NCI-H1092 treated with DMSO at 0.1 percent for 48 hours (cell line): Measurements from ENCODE around the gene RSPH1.

ENCODE experiments used
- DNase-seq: peaks from one replicate; lab custom pipeline; 2025; lab: John Stamatoyannopoulos, UW

RSPH1 gene

DNA sequence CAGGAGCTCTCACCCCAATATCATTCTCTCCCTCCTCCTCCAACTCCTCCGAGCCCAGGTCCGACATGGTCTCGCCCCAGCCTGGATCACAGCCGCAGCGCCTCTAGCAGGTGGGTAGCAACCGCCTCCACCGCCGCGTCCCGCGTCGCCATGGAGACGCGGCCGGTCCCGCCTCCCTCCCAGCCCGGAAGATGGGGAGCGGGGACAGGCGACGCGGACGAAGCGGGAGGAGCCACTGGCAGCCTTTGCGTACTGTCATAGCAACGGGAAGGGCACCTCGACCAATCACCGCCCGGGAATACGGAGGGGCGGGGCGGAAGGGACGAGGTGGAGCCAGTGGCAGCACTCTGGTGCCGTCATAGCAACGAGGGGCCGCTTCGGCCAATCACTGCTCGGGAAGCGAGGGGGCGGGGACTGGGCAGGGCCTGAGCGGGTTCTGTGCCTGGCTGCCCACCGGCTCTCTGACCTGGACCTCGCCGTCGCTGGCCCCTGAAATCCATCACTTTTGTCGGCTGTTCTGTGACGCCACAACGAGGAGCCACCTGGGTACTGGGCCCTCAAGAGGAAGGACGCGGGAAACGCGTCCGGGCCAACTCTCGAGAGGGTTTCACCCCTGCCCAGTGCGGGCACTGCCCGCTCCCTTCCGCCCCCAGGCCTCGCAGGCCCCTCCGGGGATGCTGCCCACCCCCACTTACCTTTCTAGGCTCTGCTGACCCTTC, at the start of gene RSPH1:
Gene RSPH1, minus strand, starts transcription at position 105 of the 719 bp plus-strand sequence. Its CDS starts 38 bp downstream, at position 67.
- DNase-seq, result peak; percentile 100

DNA sequence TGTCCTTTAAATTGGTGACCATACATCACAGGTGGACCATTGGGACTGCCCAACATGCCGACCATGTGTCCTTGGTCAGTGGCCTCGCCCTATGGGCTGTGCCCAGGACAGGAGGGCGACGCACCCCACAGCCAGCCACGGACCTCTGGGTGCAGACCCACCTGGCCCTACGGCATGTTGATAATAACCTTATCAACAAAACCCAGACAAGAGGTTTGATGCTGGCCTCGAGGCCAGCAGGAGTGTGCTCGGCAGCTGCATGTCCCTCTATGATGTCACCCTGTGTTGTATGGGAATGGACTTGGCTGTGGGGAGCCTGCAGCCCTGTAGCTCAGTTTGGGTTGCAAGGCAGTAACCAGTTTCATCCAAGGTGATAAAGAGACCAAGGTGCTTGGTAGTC, 49.7 kb upstream of the RSPH1 start:
- no peak for DNase-seq

DNA sequence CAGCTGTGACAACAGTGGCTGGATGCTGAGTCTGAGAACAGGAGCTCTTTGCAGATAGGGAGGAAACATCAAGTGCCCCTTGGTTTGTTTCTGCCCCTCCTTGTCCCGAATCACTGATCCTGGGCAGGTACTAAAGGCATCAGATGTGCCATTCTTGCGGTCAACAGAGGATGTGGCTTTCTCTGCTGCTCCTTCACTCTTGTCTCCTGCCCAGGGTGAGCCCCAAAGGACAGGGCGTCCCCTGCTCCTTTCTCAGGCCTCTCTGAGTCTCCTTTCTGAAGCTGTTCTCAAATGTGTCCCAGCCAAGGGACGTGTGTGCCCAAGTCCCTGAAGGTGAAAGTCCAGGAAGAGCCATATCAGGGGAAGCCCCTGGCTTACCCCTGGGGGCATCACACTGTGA, 49.3 kb upstream of the RSPH1 start:
- no peak for DNase-seq

DNA sequence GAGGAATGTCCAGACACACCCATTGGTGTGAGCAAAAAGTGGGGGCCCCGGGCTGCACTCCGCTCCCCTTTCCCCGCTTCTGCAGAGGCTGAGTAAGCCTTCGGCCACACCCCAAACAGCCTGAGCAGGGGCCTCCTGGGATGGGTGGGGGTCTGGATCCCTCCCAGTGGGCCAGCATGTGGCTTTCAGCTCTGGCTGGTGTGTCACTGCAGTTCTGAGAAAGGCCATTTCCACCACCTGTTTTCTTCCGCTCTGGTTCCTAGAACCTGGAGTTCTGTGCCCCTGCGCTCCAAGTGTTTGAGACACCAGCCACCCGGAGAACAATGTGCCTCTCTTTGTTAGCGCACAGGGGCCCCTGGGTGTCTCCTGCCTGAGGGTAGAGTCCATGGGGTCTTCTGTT, 48.5 kb upstream of the RSPH1 start:
- no peak for DNase-seq

DNA sequence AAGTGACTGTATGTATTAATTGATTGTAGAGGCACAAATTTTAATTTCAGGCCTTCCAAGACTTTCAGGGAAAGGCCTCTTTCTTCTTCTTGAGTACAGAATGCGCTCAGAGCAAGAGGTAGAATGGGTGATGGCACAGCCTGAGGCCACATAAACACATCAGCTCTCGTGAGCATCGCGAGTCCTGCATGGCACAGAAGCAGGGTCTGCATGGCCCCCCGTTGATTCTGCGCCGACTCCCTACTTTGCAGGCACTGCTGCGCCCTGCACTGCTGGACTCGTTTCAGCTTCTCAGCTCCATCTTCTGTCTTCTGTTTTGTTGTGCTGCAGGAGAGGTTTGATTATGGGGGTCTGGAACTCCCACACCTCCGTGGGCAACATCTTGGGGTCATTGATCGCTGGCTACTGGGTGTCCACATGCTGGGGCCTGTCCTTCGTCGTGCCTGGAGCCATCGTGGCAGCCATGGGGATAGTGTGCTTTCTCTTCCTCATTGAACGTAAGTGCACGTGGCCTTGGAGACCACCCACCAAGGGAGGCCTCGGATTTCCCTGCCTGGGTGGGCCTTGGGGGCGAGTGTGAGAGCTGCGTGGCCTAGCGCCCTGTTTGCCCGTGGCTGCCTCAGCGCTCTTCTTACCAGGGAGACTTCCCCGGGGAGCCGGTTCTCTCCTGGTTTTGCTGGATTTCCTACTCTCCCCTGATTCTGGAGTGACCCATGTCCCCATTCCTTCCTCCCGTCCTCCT, 47.3 kb upstream of the RSPH1 start:
- no peak for DNase-seq

DNA sequence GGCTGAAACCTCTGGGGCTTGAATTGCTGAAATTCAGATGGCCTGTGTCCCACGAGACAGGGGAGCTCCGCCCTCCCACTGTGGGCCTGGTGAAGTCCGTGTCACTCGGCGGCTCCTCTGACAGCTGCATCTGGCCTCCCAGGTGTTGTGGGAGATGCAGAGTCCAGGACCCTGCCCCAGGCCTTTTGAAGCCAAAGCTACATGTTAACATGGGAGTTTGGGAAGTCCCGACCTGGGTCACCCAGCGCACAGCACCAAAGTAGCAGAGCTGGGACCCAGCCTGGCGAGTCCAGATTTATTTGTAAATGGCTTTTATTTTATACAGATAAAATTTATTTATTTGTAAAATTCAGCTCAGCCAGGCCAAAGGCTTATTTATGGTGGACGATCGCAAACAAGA, 46.6 kb upstream of the RSPH1 start:
- no peak for DNase-seq

DNA sequence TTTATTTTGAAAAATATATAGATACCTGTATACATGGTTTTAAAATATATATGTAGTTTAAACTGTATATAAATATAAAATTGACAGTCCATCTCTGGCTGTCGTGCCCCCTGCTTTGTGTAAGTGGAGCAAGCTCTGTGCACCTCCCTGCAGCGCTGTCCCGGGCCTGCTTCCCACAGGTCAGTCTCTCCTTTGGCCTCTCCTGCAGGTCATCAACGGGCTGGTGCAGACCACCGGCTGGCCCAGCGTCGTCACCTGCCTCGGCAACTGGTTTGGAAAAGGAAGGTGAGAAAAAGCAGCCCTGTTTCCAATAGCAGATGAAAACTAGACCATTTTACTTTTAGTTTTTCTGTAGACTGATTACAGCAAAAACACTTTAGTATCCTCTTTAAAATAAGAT, 46.2 kb upstream of the RSPH1 start:
- DNase-seq, result no peak

DNA sequence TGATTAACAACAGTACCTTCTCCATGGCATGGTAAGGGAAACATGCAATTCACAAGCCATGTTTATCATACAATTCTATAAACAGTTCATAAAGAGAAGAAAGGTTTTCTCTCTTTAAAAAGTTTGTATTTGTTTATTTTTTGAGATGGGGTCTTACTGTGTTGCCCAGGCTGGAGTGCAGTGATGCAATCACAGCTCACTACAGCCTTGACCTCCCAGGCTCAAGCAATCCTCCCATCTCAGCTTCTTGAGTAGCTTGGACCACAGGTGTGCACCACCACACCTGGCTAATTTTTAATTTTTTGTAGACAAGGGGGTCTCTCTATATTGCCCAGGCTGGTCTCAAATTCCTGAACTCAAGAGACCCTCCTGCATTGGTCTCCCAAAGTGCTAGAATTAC, 45.6 kb upstream of the RSPH1 start:
- DNase-seq, result no peak

DNA sequence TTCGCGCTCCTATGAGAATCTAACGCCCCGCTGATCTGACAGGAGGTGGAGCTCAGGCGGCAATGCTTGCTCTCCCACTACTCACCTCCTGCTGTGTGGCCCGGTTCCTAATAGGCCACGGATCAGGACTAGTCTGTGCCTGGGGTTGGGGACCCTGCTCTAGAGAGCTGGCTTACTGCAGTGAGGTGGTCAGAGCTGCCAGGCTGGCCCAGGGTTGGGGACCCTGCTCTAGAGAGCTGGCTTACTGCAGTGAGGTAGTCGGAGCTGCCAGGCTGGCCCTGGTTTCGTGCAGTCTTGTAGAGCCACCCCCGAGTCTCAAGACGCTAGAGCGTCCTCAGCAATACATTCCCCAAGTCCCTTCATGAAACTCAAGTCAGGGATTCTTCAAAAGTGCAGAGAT, 45.1 kb upstream of the RSPH1 start:
- no peak for DNase-seq

DNA sequence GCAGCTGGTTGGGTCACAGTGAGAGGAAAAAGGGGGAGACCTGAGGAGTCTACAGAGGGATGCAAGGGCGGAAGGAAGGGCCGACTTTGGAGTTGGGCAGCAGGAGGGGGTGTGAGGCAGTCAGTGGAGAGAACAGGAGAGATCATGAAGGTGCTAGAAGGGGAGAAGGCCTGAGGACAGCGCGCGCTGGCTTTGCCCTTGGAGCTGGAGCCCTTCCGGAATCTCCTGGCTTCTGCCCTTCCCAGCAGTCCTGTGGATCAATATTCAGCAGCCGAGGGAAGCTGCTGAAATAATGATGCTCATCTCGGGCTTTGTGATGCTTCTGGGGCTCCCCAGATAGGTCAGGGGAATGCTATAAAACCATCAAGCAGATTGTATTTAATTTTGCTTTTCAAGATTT, 44.4 kb upstream of the RSPH1 start:
- no peak for DNase-seq

DNA sequence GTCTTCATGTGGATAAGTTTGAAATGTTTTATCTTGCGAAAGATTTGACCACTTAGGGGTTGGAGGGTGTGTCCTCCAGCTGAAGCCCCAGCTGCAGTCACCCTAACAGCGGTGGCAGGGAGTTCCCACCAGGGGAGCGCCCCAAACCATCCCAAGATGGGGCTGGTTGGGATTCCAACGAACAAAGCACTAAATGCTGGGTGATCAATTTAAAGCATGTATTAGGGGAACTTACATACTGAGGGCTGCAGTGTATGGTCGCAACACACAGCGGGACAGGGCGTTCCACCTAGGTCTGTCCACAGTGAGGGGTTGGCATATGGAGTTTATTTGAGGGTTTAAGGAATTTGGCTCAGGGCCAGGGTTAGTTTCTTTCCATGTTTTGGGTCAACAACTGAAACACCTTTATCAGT, 43.9 kb upstream of the RSPH1 start:
- no peak for DNase-seq

DNA sequence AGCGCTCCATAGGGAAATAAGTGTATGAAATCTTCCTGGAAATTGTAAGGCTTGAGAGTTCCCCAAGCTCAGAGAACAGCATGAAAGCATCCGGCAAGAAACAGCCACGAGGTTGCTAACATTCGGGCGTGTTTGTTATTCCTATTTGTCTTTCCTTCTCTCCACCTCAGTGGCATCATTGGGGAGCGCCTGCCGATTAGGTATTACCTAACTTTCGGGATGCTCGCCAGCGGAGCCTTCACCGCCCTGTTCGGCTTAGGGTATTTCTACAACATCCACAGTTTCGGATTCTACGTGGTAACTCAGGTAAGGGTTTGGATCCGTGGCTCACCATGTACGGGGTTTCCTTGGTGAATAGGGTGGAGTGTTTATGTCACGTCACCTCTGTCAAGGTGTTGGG, 43.3 kb upstream of the RSPH1 start:
- no peak for DNase-seq

DNA sequence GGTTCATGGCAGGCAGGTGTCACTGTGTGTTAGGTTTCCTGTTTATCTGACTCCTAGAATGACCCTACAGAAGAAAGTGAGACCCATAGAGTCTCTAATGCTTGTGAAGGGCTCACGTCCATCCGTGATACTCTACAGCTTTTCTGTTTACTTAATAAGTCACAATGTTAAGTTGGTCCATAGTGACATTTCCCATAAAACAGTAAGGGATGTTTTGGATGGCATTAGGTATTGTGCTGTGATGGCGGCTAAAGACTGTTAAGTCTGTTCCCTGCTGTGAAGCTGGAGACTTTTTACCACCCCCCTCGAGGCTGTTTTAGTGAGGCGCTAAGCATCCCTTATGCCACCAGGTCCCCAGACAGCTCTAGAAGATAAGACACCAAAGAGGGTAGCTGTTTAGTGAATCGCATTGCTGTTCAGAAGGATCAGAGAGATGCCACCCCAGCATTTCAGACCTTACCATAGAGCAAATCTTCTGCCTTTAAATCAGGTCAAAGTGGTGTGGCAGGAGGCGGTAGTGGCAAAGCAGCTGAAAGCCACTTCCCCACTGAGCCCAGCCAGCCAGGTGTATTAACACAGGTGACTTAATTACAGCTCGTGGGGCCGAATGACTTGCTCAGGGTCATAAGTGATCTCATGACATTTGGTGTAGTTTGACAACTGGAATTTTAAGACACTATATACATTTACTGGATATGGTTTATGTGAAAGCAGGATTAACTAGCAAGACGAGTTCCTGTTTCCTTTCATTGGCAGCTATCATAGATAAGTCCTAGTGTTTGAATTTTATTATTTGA, 42.7 kb upstream of the RSPH1 start:
- DNase-seq, result no peak

DNA sequence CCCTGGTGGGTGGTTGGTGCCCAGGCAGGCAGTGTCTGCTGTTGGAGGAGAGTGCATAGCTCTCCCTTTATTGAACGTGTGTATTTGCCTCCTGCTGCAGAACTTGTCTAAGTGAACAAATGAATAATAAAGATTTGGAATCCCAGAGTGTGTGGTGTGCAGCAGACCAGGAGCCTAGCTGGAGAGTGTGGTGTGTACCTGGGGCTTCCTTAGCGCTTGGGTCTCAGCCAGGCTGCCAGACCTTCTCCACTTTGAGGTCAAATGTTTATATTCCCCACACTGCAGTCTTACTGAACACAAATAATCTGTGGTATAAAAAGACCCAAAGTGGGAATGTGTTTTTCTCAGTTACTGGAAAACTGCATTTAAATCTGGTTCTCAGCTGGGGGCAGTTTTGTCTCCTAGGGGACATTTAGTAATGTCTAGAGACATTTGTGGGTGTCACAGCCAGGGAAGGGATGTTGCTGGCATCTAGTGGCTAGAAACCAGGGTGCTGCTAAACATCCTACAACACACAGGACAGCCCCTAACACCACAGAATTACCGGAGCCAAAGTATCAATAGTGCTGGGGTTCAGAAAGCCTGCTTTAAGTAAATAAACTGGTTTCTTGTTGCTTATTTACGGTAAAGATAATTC, 41.2 kb upstream of the RSPH1 start:
- no peak for DNase-seq

DNA sequence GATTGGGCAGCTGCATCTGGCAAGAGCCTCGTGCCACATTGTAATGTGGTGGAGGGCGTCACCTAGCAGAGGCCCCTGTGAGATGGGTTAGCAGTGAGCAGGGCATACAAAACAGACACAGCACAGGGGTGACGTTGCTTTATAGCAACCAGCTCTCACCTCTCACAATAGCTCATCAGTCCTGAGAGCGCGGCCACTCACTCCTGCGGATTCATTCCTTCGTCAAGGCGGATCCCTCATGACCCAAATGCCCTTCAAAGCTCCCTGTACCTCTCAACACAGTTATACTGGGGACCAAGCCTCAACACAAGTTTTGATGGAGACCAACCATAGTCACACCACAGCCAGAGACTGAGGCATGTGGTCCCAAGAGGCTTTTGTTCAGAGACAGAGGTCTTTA, 40.6 kb upstream of the RSPH1 start:
- no peak for DNase-seq

DNA sequence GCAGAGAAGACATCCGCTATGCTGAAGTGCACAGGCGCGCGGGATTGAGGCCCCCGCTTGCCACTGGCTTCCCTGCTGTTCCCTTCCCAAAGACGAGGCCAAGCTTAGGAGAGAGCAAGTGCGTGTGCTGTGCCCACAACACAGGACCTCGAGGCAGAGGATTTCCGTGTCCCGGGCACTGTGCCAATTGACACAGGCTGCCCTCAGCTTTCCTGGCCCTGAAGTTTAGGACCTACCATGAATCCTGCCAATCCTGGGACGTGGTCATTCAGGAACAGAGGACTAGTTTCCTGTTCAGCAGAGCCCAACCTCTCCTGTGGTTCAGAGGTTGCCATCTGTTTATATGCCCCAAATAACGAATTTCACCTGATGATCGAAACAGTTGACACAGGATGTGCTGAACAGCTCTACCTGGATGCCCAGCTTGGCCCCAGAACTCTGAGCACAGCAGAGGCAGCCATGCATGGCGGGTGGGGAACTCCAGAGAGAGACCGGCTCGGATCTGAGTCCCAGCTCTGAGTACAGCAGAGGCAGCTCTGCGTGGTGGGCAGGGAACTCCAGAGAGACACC, 39.7 kb upstream of the RSPH1 start:
- DNase-seq, result no peak

DNA sequence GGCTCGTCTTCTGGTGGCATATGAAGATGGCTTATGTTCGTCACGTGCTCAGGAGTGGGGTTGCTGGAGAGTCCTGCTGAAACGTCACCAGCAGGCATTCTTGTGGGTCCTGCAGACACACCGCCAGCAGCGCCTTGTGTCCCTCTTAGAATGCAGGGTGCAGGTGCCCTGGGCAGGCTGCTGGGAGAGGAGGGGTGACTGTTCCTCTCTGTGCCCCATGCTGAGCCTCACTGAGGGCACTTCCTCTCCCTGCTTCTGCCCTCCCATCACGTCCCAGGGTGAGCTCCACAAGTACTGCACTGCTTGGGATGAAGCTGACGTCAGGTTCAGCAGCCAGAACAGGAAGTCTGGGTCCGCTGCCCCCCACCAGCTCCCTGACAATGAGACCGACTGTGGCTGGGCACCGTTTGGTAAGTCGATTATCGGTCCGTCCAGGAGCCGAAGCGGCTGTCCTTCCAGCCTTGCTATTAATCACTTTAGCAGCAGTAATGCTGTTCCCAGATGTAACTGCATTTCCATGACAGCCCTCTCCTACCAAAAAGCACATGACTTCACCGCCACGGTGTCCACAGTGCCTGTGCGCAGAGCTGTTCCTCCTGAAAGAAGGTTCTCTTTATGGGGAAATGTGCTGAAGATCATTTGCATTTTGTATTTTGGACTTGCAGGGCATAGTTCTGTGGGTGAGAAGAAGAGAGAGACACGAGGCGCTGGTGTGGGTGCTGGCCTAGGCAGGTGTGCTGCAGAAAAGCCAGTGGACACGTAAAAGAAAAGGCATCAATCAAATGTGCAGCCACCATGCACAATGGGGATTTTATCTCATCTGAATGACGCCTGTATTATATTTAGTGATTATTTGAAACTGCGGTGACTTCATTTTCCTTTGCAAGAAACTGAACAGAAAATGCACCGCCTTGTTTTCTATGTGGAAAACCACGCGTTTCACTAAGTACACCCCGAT, 38.7 kb upstream of the RSPH1 start:
- DNase-seq, result no peak

DNA sequence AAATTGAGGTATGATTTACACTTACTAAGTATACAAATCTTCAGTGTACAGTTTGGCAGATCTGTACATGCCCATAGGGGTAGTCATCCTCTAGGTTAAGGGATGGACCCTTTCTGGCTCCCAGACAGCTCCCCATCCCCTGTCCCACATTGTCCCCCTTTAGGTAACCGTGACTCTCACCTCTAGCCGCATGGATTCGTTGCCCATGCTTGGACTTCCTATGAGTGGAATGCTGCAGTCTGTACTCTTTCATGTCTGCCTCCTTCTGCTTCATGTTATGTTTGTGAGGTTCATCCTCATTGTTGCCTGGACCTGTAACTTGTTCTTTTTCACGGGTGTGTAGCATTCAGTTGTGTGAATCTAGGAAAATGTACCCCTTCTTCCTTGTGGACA, 37.9 kb upstream of the RSPH1 start:
- DNase-seq, result no peak

DNA sequence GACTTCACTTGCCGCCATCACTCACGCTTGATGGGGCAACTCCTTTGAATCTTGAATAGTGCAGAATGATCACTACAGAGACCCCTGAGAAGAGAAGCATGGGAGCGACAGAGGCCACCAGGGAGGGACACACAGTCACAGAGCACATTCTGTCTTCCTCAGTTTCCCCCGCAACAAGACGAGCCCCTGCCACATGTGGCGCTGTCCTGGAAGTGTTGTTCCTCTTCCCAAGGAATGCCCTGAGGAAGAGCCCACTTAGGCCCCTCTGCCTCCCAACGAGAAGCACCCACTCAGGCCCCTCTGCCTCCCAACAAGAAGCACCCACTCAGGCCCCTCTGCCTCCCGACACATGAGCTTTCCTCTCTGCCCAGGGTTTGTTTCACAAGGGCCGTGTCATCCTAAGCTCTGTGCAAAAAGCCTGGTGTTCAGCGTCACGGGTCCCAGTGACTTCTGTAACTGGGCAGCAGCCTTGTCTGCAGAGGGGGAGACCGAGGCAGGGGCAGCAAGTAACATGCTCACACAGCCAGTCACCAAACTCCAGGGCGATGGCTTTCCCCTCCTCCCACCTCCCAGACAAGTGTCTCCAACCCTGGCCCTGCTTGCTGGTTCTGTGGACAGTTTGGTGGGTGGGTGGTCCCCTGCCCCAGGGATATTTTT, 37.4 kb upstream of the RSPH1 start:
- DNase-seq, result no peak

DNA sequence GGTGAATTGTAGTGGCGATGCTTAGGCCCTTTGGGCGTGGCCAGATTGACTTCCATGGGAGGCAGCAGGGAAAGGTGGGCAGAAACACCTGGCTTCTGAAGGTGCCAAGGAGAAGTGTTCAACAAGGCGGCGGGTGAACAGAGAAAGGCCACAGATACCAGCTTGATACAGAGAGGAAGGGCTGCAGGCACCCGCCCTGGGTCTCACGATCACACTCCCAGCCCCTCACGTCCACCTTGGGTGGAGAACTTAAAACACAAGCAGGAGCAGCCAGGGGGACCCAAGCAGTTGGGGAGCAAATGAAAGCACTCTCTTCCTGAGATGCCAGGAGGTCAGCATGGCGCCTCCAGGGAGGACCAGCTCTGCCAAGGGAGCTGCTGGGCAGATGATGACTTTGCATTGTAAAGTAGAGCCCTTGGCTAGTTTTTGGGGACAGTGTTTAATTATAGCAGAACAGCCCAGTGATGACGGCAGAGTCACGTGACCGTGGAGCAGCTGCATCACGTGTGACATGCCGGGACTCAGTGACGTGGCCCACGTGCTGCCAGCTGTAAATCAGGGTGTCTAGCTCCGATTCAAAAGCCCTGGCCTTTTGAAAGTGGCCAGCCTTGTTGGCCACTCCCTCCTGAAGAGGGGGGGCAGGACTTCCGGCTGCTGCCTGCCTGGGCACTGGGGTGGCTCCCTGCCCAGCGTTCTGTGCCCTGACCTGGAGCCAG, 36.6 kb upstream of the RSPH1 start:
- no peak for DNase-seq
